OCI-M1 (cell line): ENCODE measurements around the gene NPIPB6.
"Not testable (repeated sequence)": the region's sequence is repeated elsewhere in the genome, so short reads cannot be mapped to it uniquely, and the experiment has no call there.

ENCODE experiments used
- DNase-seq: peaks from one replicate; lab custom pipeline; 2025; lab: John Stamatoyannopoulos, UW

Gene NPIPB6

GRCh38 chr16:28363408-28363807 lies at the start of gene NPIPB6:
NPIPB6 (minus strand) TSS chr16:28363508; CDS start chr16:28362822, 686 bp downstream.
- not testable (repeated sequence) for DNase-seq

- not testable (repeated sequence) for DNase-seq
Measured at GRCh38 chr16:28403220-28404072, 40.1 kb upstream of the NPIPB6 start, which contains the start of gene EIF3CL. EIF3CL (minus strand) TSS chr16:28403841; CDS start chr16:28403618, 223 bp downstream.

- not testable (repeated sequence) for DNase-seq
Measured at GRCh38 chr16:28392054-28392453, 28.7 kb upstream of the NPIPB6 start.

- not testable (repeated sequence) for DNase-seq
Measured at GRCh38 chr16:28382177-28382867, 19.0 kb upstream of the NPIPB6 start.

GRCh38 chr16:28377822-28378221 lies 14.5 kb upstream of the NPIPB6 start:
- not testable (repeated sequence) for DNase-seq

- not testable (repeated sequence) for DNase-seq
Measured at GRCh38 chr16:28377108-28377625, 13.9 kb upstream of the NPIPB6 start.

GRCh38 chr16:28375115-28375514 lies 11.8 kb upstream of the NPIPB6 start:
- DNase-seq: not testable (repeated sequence)

GRCh38 chr16:28374281-28374680 lies 11.0 kb upstream of the NPIPB6 start:
- DNase-seq: not testable (repeated sequence)

- DNase-seq: not testable (repeated sequence)
Measured at GRCh38 chr16:28367926-28368325, 4.6 kb upstream of the NPIPB6 start.

GRCh38 chr16:28364268-28365173 lies 1.2 kb upstream of the NPIPB6 start:
- DNase-seq: not testable (repeated sequence)

GRCh38 chr16:28362600-28362999 lies 708 bp downstream of the NPIPB6 start:
- not testable (repeated sequence) for DNase-seq

GRCh38 chr16:28338230-28338629 lies 25.1 kb downstream of the NPIPB6 start:
- DNase-seq: not testable (repeated sequence)

- DNase-seq: not testable (repeated sequence)
Measured at GRCh38 chr16:28336940-28337710, 26.2 kb downstream of the NPIPB6 start.

- not testable (repeated sequence) for DNase-seq
Measured at GRCh38 chr16:28335678-28336077, 27.6 kb downstream of the NPIPB6 start.

GRCh38 chr16:28332632-28333031 lies 30.7 kb downstream of the NPIPB6 start:
- not testable (repeated sequence) for DNase-seq

GRCh38 chr16:28330981-28331380 lies 32.3 kb downstream of the NPIPB6 start:
- DNase-seq: not testable (repeated sequence)

- peak; percentile 7 for DNase-seq
Measured at GRCh38 chr16:28330232-28330631, 33.1 kb downstream of the NPIPB6 start.

- peak; percentile 78 for DNase-seq
Measured at GRCh38 chr16:28326881-28327610, 36.3 kb downstream of the NPIPB6 start.

- no peak for DNase-seq
Measured at GRCh38 chr16:28324887-28325279, 38.4 kb downstream of the NPIPB6 start.
